Activated CD8-positive, alpha-beta T cell treated with anti-CD3 and anti-CD28 coated beads, Interleukin-2, amount 10 ng/mL, durations not matched to agents 7 days and 5 days (primary cell): ENCODE results near the gene ARHGEF7. TPM values are rescaled to one million over a fixed set of nuclear protein-coding genes. Genes with fewer than 3 reads are reported as not detected.
"Not testable (repeated sequence)": the region's sequence is repeated elsewhere in the genome, so short reads cannot be mapped to it uniquely, and the experiment has no call there.

Experiments used
- ATAC-seq: fragments of 150-1000 bp; cut with Tn5 transposase; one replicate; pipeline ENCODE4 v1.10.0; 2021; ENCODE audit warnings: moderate library complexity
- CTCF ChIA-PET: fragments of 350-600 bp; sonication (Branson Sonifier 250); formaldehyde crosslinking; loops from one replicate; lab custom pipeline; 2021; ENCODE audit warnings: antibody characterized with exemption; lab: Charles Lee
- POLR2A ChIA-PET: fragments of 350-600 bp; sonication (Branson Sonifier 250); formaldehyde crosslinking; loops from one replicate; lab custom pipeline; 2021; ENCODE audit warnings: antibody characterized with exemption; lab: Charles Lee
- DNase-seq: peaks from one replicate; pipeline ENCODE4 v3.0.0-alpha.2; 2020
- H3K27ac Mint-ChIP-seq: one replicate; pipeline ENCODE4 v1.8.0; 2021; ENCODE audit warnings: mild to moderate bottlenecking, mixed read lengths
- H3K27me3 Mint-ChIP-seq: one replicate; pipeline ENCODE4 v1.8.0; 2021; ENCODE audit warnings: low read depth, mixed read lengths
- H3K36me3 Mint-ChIP-seq: one replicate; pipeline ENCODE4 v1.8.0; 2021; ENCODE audit warnings: low read depth, mixed read lengths
- H3K4me1 Mint-ChIP-seq: one replicate; pipeline ENCODE4 v1.8.0; 2021; ENCODE audit warnings: low read depth, mixed read lengths
- H3K4me3 Mint-ChIP-seq: one replicate; pipeline ENCODE4 v1.8.0; 2021; ENCODE audit warnings: mild to moderate bottlenecking, mixed read lengths
- H3K9me3 Mint-ChIP-seq: one replicate; pipeline ENCODE4 v1.8.0; 2022; ENCODE audit warnings: mixed read lengths; ENCODE audit not compliant: insufficient read depth
- total RNA-seq, 2 experiments: library from RNA; stranded (reverse); gene quantifications; one replicate each; pipeline ENCODE4 v1.2.3, GENCODE V29; 2021

Gene ARHGEF7
- total RNA-seq, 2 experiments from 2014 or later = 67.1 to 75.1 TPM

- ChIA-PET POLR2A (no interaction called here), CTCF (no interaction called here)
- Mint-ChIP-seq H3K36me3 (peaks cover 62% of the 10 kb centered on the region), H3K4me3 (no peak overlapping the region), H3K9me3 (peaks cover 4% of the 10 kb centered on the region), H3K4me1 (peaks cover 2% of the 10 kb centered on the region), H3K27ac (no peak overlapping the region), H3K27me3 (no peaks in the 10 kb centered on the region)
- no peak for DNase-seq
- no peak for ATAC-seq
Measured at GRCh38 chr13:111252446-111253364, 137.6 kb downstream of the ARHGEF7 start.

GRCh38 chr13:111253365-111253872 lies 138.3 kb downstream of the ARHGEF7 start:
- no peaks in the 10 kb centered on the region for H3K27me3 Mint-ChIP-seq
- ChIA-PET CTCF (no interaction called here), POLR2A (no interaction called here)
- H3K4me1 Mint-ChIP-seq = peaks cover 4% of the 10 kb centered on the region
- peaks cover 62% of the 10 kb centered on the region for H3K36me3 Mint-ChIP-seq
- ATAC-seq (no peak), DNase-seq (no peak)
- H3K9me3 Mint-ChIP-seq = peaks cover 4% of the 10 kb centered on the region
- no peak overlapping the region for H3K27ac Mint-ChIP-seq
- H3K4me3 Mint-ChIP-seq = no peak overlapping the region

- H3K36me3 Mint-ChIP-seq = peaks cover 70% of the 10 kb centered on the region
- no peak overlapping the region for H3K4me3 Mint-ChIP-seq
- no peaks in the 10 kb centered on the region for H3K27me3 Mint-ChIP-seq
- POLR2A ChIA-PET = no interaction called here
- peaks cover 11% of the 10 kb centered on the region for H3K9me3 Mint-ChIP-seq
- ATAC-seq (no peak), DNase-seq (no peak)
- H3K27ac Mint-ChIP-seq = no peak overlapping the region
- H3K4me1 Mint-ChIP-seq = peaks cover 4% of the 10 kb centered on the region
- CTCF ChIA-PET = no interaction called here
Measured at GRCh38 chr13:111255228-111255790, 140.2 kb downstream of the ARHGEF7 start.

- ATAC-seq (no peak), DNase-seq (no peak)
- ChIA-PET POLR2A (no interaction called here), CTCF (no interaction called here)
- Mint-ChIP-seq H3K9me3 (peaks cover 11% of the 10 kb centered on the region), H3K4me1 (peaks cover 4% of the 10 kb centered on the region), H3K4me3 (no peak overlapping the region), H3K27me3 (no peaks in the 10 kb centered on the region), H3K27ac (no peak overlapping the region), H3K36me3 (peaks cover 69% of the 10 kb centered on the region)
Measured at GRCh38 chr13:111256458-111256857, 141.3 kb downstream of the ARHGEF7 start.

DNA sequence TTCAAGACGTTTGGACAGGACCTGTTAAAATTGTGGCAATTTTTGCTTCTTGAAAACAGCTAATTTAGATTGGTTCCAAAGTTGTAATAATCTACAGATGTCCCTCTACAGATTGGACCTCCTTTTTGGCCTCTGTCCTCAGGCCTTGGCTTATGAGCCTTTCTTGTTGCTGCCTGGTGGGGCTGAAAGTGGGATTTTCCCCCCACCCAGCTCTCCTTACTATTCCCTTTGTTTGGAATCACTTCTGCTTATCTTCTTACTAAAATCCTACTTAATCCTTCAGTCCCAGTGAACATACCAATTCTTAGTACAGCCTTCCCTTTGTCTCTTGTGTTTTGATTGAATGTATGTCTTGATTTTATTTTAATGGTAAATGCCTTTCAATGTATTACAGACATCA lies 141.8 kb downstream of the ARHGEF7 start:
- H3K4me3 Mint-ChIP-seq = no peak overlapping the region
- H3K27me3 Mint-ChIP-seq = no peaks in the 10 kb centered on the region
- H3K36me3 Mint-ChIP-seq = peaks cover 67% of the 10 kb centered on the region
- no peak for DNase-seq
- ChIA-PET CTCF (no interaction called here), POLR2A (no interaction called here)
- H3K9me3 Mint-ChIP-seq = peaks cover 11% of the 10 kb centered on the region
- ATAC-seq = no peak
- H3K4me1 Mint-ChIP-seq = peaks cover 4% of the 10 kb centered on the region
- no peak overlapping the region for H3K27ac Mint-ChIP-seq

DNA sequence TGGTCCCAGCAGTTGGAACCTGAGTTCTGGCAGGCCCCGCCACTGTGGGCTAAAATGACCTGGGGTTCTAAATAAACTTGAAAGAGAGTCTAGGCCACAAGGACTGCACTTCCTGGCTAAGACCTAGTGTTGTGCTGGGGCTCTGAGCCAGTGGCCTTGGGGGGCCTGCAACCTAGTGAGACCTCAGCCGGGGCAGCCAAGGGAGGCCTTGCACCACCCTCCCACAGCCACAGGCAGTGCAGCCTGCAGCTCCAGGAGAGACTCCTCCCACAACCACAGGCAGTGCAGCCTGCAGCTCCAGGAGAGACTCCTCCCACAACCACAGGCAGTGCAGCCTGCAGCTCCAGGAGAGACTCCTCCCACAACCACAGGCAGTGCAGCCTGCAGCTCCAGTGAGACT lies 142.8 kb downstream of the ARHGEF7 start:
- peaks cover 11% of the 10 kb centered on the region for H3K9me3 Mint-ChIP-seq
- ATAC-seq, DNase-seq, H3K27me3 Mint-ChIP-seq, H3K27ac Mint-ChIP-seq, POLR2A ChIA-PET, CTCF ChIA-PET, H3K4me3 Mint-ChIP-seq, H3K4me1 Mint-ChIP-seq: not testable (repeated sequence)
- H3K36me3 Mint-ChIP-seq = peaks cover 61% of the 10 kb centered on the region

DNA sequence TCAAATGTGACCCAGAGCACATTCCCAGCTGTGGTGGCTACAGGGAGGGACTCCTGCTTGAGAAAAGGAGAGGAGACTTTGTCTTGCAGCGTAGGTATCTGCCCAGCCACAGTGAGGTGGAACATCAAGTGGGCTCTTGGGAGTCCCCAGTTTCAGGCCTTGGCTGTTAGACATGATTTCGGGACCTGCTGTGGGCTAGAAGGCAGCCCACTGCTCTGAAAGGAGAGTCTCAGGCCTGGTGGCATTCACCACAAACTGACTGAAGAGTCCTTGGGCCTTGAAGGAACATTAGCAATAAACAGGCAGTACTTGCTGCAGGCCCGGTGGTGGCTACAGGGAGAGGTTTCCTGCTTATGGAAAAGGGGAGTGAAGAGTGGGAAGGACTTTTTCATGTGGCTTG lies 143.5 kb downstream of the ARHGEF7 start:
- peaks cover 4% of the 10 kb centered on the region for H3K4me1 Mint-ChIP-seq
- CTCF ChIA-PET = no interaction called here
- peaks cover 11% of the 10 kb centered on the region for H3K9me3 Mint-ChIP-seq
- POLR2A ChIA-PET = no interaction called here
- H3K27ac Mint-ChIP-seq = no peak overlapping the region
- ATAC-seq = no peak
- H3K27me3 Mint-ChIP-seq = no peaks in the 10 kb centered on the region
- peaks cover 57% of the 10 kb centered on the region for H3K36me3 Mint-ChIP-seq
- no peak overlapping the region for H3K4me3 Mint-ChIP-seq
- DNase-seq = no peak

GRCh38 chr13:111259058-111259457 lies 143.9 kb downstream of the ARHGEF7 start:
- POLR2A ChIA-PET = no interaction called here
- CTCF ChIA-PET = interaction anchor here (0.9 kb wide), 1 partner anchor 191 kb away, joined by 3 read pairs; no protein-coding TSS in a partner anchor
- H3K36me3 Mint-ChIP-seq = peaks cover 53% of the 10 kb centered on the region
- no peak overlapping the region for H3K4me3 Mint-ChIP-seq
- no peak overlapping the region for H3K27ac Mint-ChIP-seq
- peaks cover 11% of the 10 kb centered on the region for H3K9me3 Mint-ChIP-seq
- DNase-seq (no peak), ATAC-seq (no peak)
- peaks cover 4% of the 10 kb centered on the region for H3K4me1 Mint-ChIP-seq
- H3K27me3 Mint-ChIP-seq = no peaks in the 10 kb centered on the region

DNA sequence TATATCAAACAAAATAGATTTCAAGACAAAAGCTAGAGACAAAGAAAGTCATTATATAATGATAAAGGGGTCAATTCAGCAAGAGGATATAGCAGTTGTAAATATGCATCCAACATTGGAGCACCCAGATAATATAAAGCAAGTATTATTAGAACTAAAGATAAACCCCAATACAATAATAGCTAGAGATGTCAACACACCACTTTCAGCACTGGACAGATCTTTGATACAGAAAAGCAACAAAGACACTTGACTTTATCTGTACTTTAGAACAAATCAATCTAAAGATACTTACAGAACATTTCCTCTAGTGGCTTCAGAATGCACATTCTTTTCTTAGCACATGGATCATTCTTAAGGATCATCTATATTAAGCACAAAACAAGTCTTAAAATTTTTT lies 146.2 kb downstream of the ARHGEF7 start:
- H3K4me1 Mint-ChIP-seq = peaks cover 4% of the 10 kb centered on the region
- ATAC-seq = no peak
- CTCF ChIA-PET = interaction anchor here (0.7 kb wide), 1 partner anchor 108 kb away, joined by 3 read pairs; no protein-coding TSS in a partner anchor

GRCh38 chr13:111262281-111262680 lies 147.2 kb downstream of the ARHGEF7 start:
- H3K4me1 Mint-ChIP-seq = peaks cover 2% of the 10 kb centered on the region
- ATAC-seq (no peak), DNase-seq (no peak)
- no peak overlapping the region for H3K4me3 Mint-ChIP-seq
- peaks cover 7% of the 10 kb centered on the region for H3K9me3 Mint-ChIP-seq
- H3K27ac Mint-ChIP-seq = no peak overlapping the region
- no peaks in the 10 kb centered on the region for H3K27me3 Mint-ChIP-seq
- CTCF ChIA-PET = no interaction called here
- H3K36me3 Mint-ChIP-seq = peaks cover 32% of the 10 kb centered on the region
- POLR2A ChIA-PET = no interaction called here

More for the DNA sequence above, 146.2 kb downstream of the ARHGEF7 start:
- no peak for DNase-seq
- Mint-ChIP-seq H3K4me3 (no peak overlapping the region), H3K27ac (no peak overlapping the region), H3K27me3 (no peaks in the 10 kb centered on the region), H3K36me3 (peaks cover 41% of the 10 kb centered on the region), H3K9me3 (peaks cover 11% of the 10 kb centered on the region)
- POLR2A ChIA-PET = no interaction called here

DNA sequence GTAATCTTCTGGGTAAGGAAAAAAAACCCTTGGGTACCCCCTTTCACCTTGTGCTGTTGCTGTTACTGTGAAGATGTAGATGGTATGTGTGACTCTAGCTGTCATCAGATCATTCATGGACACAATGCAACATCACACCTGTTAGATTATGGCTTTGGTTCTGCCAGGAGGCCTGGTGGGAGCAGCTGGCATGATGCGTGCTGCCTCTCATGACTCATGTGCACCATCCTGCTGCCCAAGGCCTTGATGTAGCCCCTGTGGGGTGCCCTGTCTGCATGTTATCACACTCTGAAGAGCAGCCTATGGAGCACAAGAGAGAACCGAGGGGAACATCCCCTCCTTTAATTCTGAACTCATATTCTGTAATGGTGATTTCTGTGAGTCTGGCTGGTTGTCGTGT lies 147.6 kb downstream of the ARHGEF7 start:
- Mint-ChIP-seq H3K36me3 (peaks cover 29% of the 10 kb centered on the region), H3K4me3 (no peak overlapping the region), H3K4me1 (peaks cover 2% of the 10 kb centered on the region), H3K27ac (no peak overlapping the region), H3K9me3 (peaks cover 7% of the 10 kb centered on the region), H3K27me3 (no peaks in the 10 kb centered on the region)
- no peak for ATAC-seq
- no peak for DNase-seq
- CTCF ChIA-PET = no interaction called here
- POLR2A ChIA-PET = no interaction called here

- peaks cover 23% of the 10 kb centered on the region for H3K36me3 Mint-ChIP-seq
Measured at GRCh38 chr13:111263566-111263965, 148.5 kb downstream of the ARHGEF7 start.

More at GRCh38 chr13:111263566-111263965, 148.5 kb downstream of the ARHGEF7 start:
- no peak overlapping the region for H3K27ac Mint-ChIP-seq
- H3K4me3 Mint-ChIP-seq = no peak overlapping the region
- DNase-seq (no peak), ATAC-seq (no peak)
- POLR2A ChIA-PET = no interaction called here
- peaks cover 7% of the 10 kb centered on the region for H3K9me3 Mint-ChIP-seq
- no peaks in the 10 kb centered on the region for H3K27me3 Mint-ChIP-seq
- H3K4me1 Mint-ChIP-seq = no peaks in the 10 kb centered on the region
- CTCF ChIA-PET = no interaction called here
